Stimulated activated CD8-positive, alpha-beta memory T cell treated with anti-CD3 and anti-CD28 coated beads, Interleukin-4, amount 100 ng/mL, for 24 hours (primary cell): ENCODE results near the gene LPP.

Experiments
- DNase-seq: peaks from one replicate; pipeline ENCODE4 v3.0.0-alpha.2; 2020; ENCODE audit warnings: low read depth

The LPP gene

GRCh38 chr3:188299068-188299467 lies 145.1 kb downstream of the LPP start:
- no peak for DNase-seq

GRCh38 chr3:188299708-188300107 lies 145.8 kb downstream of the LPP start:
- no peak for DNase-seq

- no peak for DNase-seq
Observed at GRCh38 chr3:188301147-188301546, 147.2 kb downstream of the LPP start.

- DNase-seq = no peak
Observed at GRCh38 chr3:188303286-188303799, 149.4 kb downstream of the LPP start.

DNA sequence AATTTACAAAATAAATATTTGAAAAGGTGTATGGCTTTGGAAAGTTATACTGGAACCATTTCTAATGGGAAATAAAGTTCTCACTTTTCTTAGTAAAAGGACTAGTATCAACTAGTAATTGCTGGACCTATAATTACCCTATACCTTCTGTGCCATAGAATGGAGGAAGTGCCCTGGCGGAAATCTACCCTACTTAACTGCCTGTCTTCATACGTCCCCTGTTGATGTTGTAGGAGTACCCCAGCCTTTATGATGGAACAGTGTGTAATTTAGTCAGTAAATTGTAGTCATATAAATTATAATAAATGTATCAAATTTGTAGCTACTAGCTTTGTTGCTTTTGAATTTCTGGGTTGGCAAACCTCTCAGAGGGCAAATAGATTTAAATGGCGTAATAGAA lies 149.9 kb downstream of the LPP start:
- no peak for DNase-seq

GRCh38 chr3:188304501-188304900 lies 150.5 kb downstream of the LPP start:
- DNase-seq = no peak

DNA sequence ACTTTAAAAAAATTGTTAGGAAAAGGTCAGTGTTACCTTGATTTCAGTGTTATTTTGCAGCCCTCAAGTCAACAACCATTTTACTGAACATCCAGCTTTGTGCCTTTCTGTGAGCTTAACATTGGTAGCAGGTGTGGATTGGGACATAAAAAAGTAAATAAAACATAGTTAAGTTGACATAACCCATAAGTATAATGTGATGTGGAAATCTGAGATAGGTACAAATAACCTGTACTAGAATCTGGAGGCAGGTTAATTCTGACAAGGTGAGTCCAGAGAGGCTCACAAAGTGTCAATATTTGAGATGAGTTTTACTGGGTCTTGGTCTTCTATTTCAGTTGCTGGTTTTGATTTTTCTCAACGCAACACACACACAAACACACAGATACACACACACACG lies 151.3 kb downstream of the LPP start:
- DNase-seq = no peak

DNA sequence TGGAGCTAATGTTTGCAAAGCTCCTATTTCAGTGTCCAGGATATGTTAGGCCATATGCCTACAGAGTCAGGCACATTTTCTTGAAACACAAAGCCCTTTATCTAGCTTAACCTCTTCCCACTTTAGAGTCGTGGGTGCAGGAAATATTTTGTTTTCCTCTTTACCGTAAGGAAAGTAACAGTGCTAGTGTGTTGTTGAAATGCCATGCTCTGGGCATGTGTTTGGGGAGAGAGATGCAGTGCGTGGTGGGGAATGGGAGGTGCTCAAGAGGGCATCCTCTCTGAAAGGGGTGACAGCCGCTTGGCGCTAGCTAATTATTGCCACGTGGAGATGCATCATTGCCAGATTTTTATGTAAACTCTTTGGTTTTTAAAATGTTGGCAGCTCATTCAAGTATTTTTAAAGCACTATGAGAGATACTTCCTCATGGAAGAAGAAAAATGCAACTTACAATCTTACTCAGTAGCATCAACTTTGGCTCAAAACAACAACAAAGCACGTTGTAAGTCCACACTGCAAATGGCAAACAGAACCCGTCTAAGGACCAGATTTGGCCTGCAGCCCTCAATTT lies 152.6 kb downstream of the LPP start:
- DNase-seq = no peak

- DNase-seq = no peak
Observed at GRCh38 chr3:188309437-188310269, 155.7 kb downstream of the LPP start.

DNA sequence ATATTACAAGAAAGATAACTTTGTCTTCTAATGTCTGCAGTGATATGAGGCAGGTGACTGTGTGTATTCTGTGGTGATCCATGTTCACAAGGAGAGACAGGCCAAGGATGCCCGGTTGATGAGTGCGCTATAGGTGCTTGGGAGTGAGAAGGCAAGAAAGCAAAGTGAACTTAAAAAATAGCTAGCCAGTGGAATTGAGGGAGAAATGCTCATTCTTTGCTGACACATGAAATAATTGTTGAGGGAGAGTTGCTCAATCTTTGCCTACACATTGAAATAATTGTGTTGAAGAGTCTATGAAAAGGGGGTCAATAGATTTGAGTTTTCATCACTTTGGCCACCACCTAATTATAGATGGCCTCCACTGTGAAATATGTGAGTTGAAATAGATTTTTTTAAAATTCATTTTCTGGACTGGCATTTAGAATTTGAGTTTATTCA lies 156.3 kb downstream of the LPP start:
- DNase-seq = no peak

GRCh38 chr3:188315553-188315952 lies 161.6 kb downstream of the LPP start:
- no peak for DNase-seq

DNA sequence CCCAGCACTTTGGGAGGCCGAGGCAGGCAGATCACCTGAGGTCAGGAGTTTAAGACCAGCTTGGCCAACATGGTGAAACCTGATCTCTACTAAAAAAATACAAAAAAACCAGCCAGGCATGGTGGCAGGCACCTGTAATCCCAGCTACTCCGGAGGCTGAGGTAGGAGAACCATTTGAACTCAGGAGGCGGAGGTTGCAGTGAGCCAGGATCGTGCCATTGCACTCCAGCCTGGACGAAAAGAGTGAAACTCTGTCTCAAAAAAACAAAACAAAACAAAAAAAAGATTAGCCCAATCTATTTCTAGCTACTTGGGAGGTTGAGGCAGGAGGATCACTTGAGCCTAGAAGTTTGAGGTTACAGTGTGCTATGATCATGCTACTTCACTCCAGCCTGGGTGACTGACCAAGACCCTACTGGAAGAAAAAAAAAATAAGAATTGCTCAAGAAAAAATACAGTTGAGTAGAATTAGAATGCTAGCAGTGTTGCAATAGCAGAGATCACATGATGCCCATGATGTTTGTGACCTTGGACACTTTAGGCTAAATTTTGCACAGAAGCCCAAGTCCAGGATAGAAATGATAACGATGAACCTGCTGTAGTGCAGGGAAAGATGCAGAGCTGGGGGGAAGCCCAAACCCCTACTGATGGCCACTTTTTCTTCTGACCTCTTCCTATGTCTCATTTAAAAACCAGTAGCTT lies 162.2 kb downstream of the LPP start:
- no peak for DNase-seq

DNA sequence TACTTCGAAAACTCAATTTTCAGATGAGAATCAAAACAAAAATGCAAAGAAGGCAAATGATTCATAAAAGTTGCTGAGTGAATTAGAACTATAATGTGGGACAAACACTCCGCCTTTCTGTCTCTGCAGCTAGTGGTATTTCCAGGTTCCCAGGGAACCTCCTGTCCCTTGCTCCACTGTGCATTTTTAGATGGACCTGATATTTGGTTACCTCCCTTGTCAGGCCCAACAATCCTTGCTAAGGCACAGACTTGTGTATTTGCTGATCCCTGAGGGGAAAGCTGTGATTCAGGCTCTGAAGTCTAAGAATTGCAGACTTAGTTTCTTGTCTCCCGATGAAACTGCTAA lies 162.7 kb downstream of the LPP start:
- no peak for DNase-seq

DNA sequence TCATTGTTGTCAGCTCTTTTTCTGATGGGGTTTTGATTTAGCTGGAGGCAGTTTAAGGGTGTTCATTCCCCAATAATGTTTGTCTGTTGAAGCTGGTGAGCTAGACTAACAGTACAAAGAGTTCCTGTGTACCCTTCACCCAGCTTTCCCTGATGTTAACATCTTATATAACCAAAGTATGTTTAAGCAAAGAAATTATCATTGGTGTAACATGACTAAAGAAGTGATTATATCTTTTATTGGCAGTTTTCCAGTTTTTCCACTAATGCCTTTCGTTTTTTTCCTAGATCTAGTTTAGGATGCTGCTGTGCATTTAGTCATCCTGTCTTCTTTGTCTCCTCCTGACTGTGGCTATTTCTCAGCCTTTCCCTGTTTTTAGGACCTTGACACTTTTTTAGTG lies 165.6 kb downstream of the LPP start:
- no peak for DNase-seq

DNA sequence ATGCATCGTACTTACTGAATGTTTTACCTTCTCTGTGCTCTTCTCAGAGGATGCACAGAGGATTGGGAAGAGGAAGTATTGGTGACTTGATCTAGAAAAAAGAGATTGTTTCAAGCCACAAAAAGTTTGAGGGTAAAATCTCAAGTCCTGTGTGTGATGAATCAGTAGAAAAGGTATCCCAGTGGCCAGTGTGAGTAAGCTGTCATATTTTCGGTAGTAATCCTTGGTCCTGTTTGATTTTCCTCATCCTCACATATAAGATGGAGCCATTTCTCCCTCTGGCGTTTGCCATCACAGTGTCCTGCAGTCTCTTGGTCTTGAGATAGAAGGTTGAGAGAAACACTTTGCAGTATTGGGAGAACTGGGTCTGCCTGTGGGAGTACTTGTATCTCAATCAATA lies 166.8 kb downstream of the LPP start:
- no peak for DNase-seq

DNA sequence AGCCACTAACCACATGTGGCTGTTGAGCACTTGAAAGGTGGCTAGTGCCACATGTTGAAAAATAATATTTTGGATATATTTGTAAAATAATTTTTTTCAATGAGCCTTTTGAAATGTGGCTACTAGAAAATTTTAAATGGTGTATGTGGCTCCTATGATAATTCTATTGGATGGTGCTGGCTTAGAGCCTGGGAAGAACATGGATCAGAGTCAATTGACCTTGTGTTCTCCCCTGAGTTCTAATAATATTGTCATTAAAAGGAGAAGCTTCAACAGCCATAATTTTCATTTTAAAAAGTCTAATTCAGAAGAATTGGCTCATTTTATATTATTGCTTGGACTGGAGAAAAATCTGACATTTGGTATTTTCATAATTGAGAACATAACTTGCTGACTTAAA lies 167.3 kb downstream of the LPP start:
- no peak for DNase-seq

DNA sequence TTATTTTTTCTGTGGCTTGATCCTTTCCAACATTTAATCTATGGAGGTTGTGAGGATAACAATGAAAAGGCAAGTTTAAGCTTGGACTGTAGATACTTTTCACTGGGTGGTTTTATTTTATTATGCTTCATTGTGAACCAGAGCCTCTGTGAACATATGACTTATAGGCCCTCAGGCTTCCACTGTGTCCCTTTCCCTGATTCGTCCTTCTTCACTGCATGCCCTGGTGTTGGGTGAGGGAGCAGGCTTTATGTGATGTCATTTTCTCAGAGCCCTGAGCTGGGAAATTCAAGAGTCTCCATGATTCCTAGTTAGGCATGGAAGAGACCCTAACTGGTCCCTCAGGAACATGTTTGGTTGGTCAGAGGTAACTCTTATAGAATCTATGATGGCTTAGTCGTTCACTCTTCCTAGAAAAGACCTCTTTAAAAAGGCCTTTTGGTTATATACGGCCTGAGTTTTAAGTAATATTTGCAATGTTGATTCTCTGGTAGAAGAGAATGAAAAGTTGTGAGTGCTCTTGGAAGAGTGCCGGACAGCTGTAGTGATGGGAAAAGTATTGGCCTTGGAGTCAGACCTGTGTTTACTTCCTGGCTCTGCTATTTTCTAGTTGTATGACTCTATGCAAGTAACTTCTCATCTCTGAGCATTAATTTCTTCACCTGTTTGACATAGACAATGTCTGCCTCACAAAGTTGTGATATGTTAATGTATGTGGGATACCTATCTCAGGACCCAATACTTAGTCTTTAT lies 168.4 kb downstream of the LPP start:
- DNase-seq = no peak

DNA sequence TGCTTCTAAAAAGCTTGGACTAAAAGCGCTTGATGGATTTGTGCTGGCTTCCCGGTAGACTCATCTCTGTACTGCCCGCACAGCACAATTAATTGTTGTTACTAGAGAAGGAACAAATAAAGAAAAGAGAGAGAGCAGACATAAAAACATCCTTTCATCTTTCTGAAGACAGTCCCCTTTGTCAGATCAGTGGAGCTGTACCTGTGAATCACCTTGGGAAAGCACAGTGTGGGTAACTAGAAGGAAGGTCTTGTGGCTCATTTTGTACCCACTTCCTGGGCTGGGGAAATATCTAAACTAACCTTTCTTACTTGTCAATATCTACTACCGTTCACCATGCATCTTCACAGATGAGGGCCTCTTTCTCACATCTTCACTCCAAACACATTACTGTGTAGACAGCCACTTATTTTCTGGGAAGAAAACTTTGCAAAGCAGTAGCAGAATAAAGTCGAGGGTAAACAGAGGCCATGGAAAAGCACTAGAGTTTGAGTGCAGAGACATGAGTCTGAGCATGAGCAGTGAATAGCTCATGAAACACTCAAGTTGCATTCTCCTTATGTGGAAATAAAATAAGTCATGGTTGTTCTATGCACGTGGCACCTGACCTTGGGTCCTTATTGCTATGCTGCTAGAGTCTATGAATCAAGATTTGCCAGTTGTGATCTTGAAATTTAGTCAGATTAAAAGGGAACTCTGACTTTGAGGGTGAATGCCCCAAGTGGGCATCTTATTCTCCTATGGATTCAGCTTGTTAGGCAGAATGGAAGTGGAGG lies 169.3 kb downstream of the LPP start:
- no peak for DNase-seq

- DNase-seq = no peak
Observed at GRCh38 chr3:188326111-188326510, 172.2 kb downstream of the LPP start.

GRCh38 chr3:188326968-188327367 lies 173.0 kb downstream of the LPP start:
- no peak for DNase-seq

DNA sequence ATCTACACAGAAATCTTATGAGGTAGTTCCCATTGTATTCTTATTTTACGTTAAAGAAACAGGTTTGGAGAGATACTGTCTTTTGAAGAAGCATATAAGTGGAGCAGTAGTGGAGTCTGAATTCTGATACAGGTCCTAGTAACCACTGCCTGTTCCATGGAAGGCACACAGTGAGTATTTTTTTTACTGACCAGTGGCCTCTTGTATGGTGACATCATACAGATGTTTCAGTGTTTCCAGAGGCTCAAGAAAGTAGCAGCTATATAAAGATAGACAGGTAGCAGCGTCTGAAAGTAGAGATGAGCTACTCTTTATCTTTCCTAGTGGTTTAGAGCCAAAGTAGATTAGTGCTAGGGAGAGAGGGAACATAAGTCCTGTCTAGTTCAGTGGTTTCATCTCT lies 173.5 kb downstream of the LPP start:
- no peak for DNase-seq

GRCh38 chr3:188330138-188330537 lies 176.2 kb downstream of the LPP start:
- no peak for DNase-seq
